ENCODE data around the gene RALGPS1.

The RALGPS1 gene

GRCh38 chr9:127183814-127184582 lies 269.4 kb downstream of the RALGPS1 start:
- no peaks in the 10 kb centered on the region for H4K20me1 ChIP-seq (ENCODE audit: insufficient read depth, low read length)
- TF ChIP-seq EZH2 (optimal IDR thresholded peaks at IDR 0.05; ENCODE audit: low read depth, low read length) = no peak
- TF ChIP-seq EZH2phosphoT487 (IDR thresholded peaks at IDR 0.05; ENCODE audit: low read length) = no peak
- no peak for TF ChIP-seq CTCF (IDR thresholded peaks at IDR 0.05; ENCODE audit: low read length)

GRCh38 chr9:127184641-127185040 lies 270.1 kb downstream of the RALGPS1 start:
- Histone ChIP-seq H3K27ac (ENCODE audit: low read length) (no peak overlapping the region), H3K9me2 (replicated peaks; ENCODE audit: insufficient read depth, low read length) (no peaks in the 10 kb centered on the region), H3K9me3 (replicated peaks; ENCODE audit: insufficient read depth, low read length) (no peaks in the 10 kb centered on the region), H3K9ac (ENCODE audit: low read length) (no peak overlapping the region), H3K27me3 (replicated peaks; ENCODE audit: insufficient read depth, low read length) (no peaks in the 10 kb centered on the region), H3K4me2 (ENCODE audit: low read depth, low read length) (no peak overlapping the region), H3K4me1 (ENCODE audit: low read length) (no peaks in the 10 kb centered on the region), H4K20me1 (ENCODE audit: insufficient read depth, low read length) (no peaks in the 10 kb centered on the region), H3K4me3 (ENCODE audit: low read length) (no peak overlapping the region), H3K36me3 (replicated peaks; ENCODE audit: insufficient read depth, low read length) (no peaks in the 10 kb centered on the region), H2AFZ (ENCODE audit: low read length) (no peak overlapping the region), H3F3A (ENCODE audit: insufficient read depth, low read length) (no peaks in the 10 kb centered on the region), H3K79me2 (ENCODE audit: low read length) (no peaks in the 10 kb centered on the region)
- DNase-seq = no peak
- no peak for TF ChIP-seq CTCF (IDR thresholded peaks at IDR 0.05; ENCODE audit: low read length)
- TF ChIP-seq EZH2 (optimal IDR thresholded peaks at IDR 0.05; ENCODE audit: low read depth, low read length) = no peak
- TF ChIP-seq EZH2phosphoT487 (IDR thresholded peaks at IDR 0.05; ENCODE audit: low read length) = no peak

More at GRCh38 chr9:127183814-127184582, 269.4 kb downstream of the RALGPS1 start:
- Histone ChIP-seq H2AFZ (ENCODE audit: low read length) (no peak overlapping the region), H3K36me3 (replicated peaks; ENCODE audit: insufficient read depth, low read length) (no peaks in the 10 kb centered on the region), H3K27me3 (replicated peaks; ENCODE audit: insufficient read depth, low read length) (no peaks in the 10 kb centered on the region), H3F3A (ENCODE audit: insufficient read depth, low read length) (no peaks in the 10 kb centered on the region), H3K9me2 (replicated peaks; ENCODE audit: insufficient read depth, low read length) (no peaks in the 10 kb centered on the region), H3K9ac (ENCODE audit: low read length) (no peak overlapping the region), H3K9me3 (replicated peaks; ENCODE audit: insufficient read depth, low read length) (no peaks in the 10 kb centered on the region), H3K4me3 (ENCODE audit: low read length) (no peak overlapping the region), H3K4me2 (ENCODE audit: low read depth, low read length) (no peak overlapping the region), H3K79me2 (ENCODE audit: low read length) (no peaks in the 10 kb centered on the region), H3K4me1 (ENCODE audit: low read length) (no peaks in the 10 kb centered on the region), H3K27ac (ENCODE audit: low read length) (no peak overlapping the region)
- DNase-seq = no peak

- no peak for DNase-seq
- Histone ChIP-seq H3K4me3 (ENCODE audit: low read length) (no peak overlapping the region), H3F3A (ENCODE audit: insufficient read depth, low read length) (no peaks in the 10 kb centered on the region), H3K36me3 (replicated peaks; ENCODE audit: insufficient read depth, low read length) (no peaks in the 10 kb centered on the region), H3K27ac (ENCODE audit: low read length) (no peak overlapping the region), H3K4me1 (ENCODE audit: low read length) (no peaks in the 10 kb centered on the region), H3K9ac (ENCODE audit: low read length) (no peak overlapping the region), H3K9me2 (replicated peaks; ENCODE audit: insufficient read depth, low read length) (no peaks in the 10 kb centered on the region), H3K79me2 (ENCODE audit: low read length) (no peaks in the 10 kb centered on the region), H4K20me1 (ENCODE audit: insufficient read depth, low read length) (no peaks in the 10 kb centered on the region), H3K9me3 (replicated peaks; ENCODE audit: insufficient read depth, low read length) (no peaks in the 10 kb centered on the region), H2AFZ (ENCODE audit: low read length) (no peak overlapping the region), H3K27me3 (replicated peaks; ENCODE audit: insufficient read depth, low read length) (no peaks in the 10 kb centered on the region), H3K4me2 (ENCODE audit: low read depth, low read length) (no peak overlapping the region)
- TF ChIP-seq EZH2phosphoT487 (IDR thresholded peaks at IDR 0.05; ENCODE audit: low read length) (no peak), EZH2 (optimal IDR thresholded peaks at IDR 0.05; ENCODE audit: low read depth, low read length) (no peak), CTCF (IDR thresholded peaks at IDR 0.05; ENCODE audit: low read length) (no peak)
Observed at GRCh38 chr9:127185181-127185580, 270.6 kb downstream of the RALGPS1 start.
